Esophagus muscularis mucosa (tissue), 3 donors: ENCODE measurements around the gene PDE4DIP.
"Not testable (repeated sequence)": the region's sequence is repeated elsewhere in the genome, so short reads cannot be mapped to it uniquely, and the experiment has no call there.

Experiments used
- CTCF ChIP-seq, 3 experiments: fragments of 200-600 bp in 2 of 3; fragments of 450-650 bp in 1 of 3; sonication (generic) in 2 of 3; IDR thresholded peaks; one replicate each; pipeline ENCODE4 v1.5.1; 2017 to 2019; ENCODE audit warnings: antibody characterized with exemption in 3 of 3, mild to moderate bottlenecking in 2 of 3, moderate library complexity in 1 of 3
- POLR2A ChIP-seq: fragments of 450-650 bp; IDR thresholded peaks from one replicate; pipeline ENCODE4 v1.6.1; 2017; ENCODE audit warnings: antibody characterized with exemption, moderate library complexity, mild to moderate bottlenecking, low read depth
- POLR2AphosphoS5 ChIP-seq, 2 donors: sonication (generic); formaldehyde crosslinking; IDR thresholded peaks; one replicate each; pipeline ENCODE4 v1.6.1; 2017; ENCODE audit warnings: antibody characterized with exemption in 2 of 2

- TF ChIP-seq POLR2A; CTCF (IDR thresholded peaks at IDR 0.05); POLR2AphosphoS5 (IDR thresholded peaks at IDR 0.05): not testable (repeated sequence)
These were observed 44.4 kb downstream of the PDE4DIP start for GRCh38 chr1:148888597-148888996.
